ENCODE results near the gene FGD3.

GRCh38 chr9:92954049-92954861 is 6.9 kb downstream of the FGD3 start:
- TF ChIP-seq CTCF (IDR thresholded peaks at IDR 0.05; ENCODE audit: low read depth, low read length, poor library complexity, severe bottlenecking): no peak
- no peak for TF ChIP-seq EZH2phosphoT487 (IDR thresholded peaks at IDR 0.05; ENCODE audit: borderline replicate concordance, low read length)
